Lung (tissue), 12 donors: Measurements from ENCODE around the gene RDX. TPM values are rescaled to one million over a fixed set of nuclear protein-coding genes. Genes with fewer than 3 reads are reported as not detected.

Experiments
- ATAC-seq: fragments of 200-7000 bp; cut with Tn5 transposase; one replicate; pipeline ENCODE4 v1.9.1; 2020; ENCODE audit warnings: moderate number of reproducible peaks; ENCODE audit not compliant: insufficient read depth, low FRiP score
- DNase-seq, 3 donors: peaks; one replicate each; pipeline ENCODE4 v3.0.0-alpha.2; 2013 to 2017
- H3K27ac ChIP-seq, 2 donors: one replicate each; pipeline ENCODE4 v1.5.1; 2013; ENCODE audit warnings: mild to moderate bottlenecking in 2 of 2, moderate library complexity in 2 of 2, control low read depth in 1 of 2, inconsistent platforms in 1 of 2, low read depth in 1 of 2, low read length in 1 of 2
- H3K27me3 ChIP-seq, 3 donors: one replicate each; pipeline ENCODE4 v1.5.1; 2013; ENCODE audit warnings: low read length in 2 of 3; ENCODE audit not compliant: control insufficient read depth in 3 of 3, insufficient read depth in 3 of 3
- H3K36me3 ChIP-seq, 4 donors: one replicate each; pipeline ENCODE4 v1.5.1; 2013; ENCODE audit warnings: low read length in 4 of 4, mild to moderate bottlenecking in 1 of 4, moderate library complexity in 1 of 4; ENCODE audit not compliant: control insufficient read depth in 4 of 4, insufficient read depth in 4 of 4
- H3K4me1 ChIP-seq, 5 donors: one replicate each; pipeline ENCODE4 v1.5.1; 2013; ENCODE audit warnings: low read length in 5 of 5, mild to moderate bottlenecking in 2 of 5, moderate library complexity in 1 of 5; ENCODE audit not compliant: control insufficient read depth in 5 of 5, insufficient read depth in 5 of 5
- H3K4me3 ChIP-seq: one replicate; pipeline ENCODE4 v1.5.1; 2013; ENCODE audit warnings: mild to moderate bottlenecking, control low read depth, moderate library complexity
- H3K9ac ChIP-seq, 2 donors: one replicate each; pipeline ENCODE4 v1.5.1; 2013; ENCODE audit warnings: low read length in 2 of 2, control low read depth in 1 of 2; ENCODE audit not compliant: insufficient read depth in 1 of 2
- H3K9me3 ChIP-seq, 4 donors: one replicate each; pipeline ENCODE4 v1.5.1; 2013; ENCODE audit warnings: low read length in 3 of 4, mild to moderate bottlenecking in 1 of 4, moderate library complexity in 1 of 4; ENCODE audit not compliant: control insufficient read depth in 4 of 4, insufficient read depth in 3 of 4
- CTCF ChIP-seq: IDR thresholded peaks from 2 replicates; pipeline ENCODE4 v1.5.1; 2012; ENCODE audit warnings: mild to moderate bottlenecking; ENCODE audit errors: control extremely low read depth, extremely low read depth
- WGBS, 2 donors: extraction: QIAGEN DNeasy Blood & Tissue Kit; methylation state at CpG; one replicate each; pipeline ENCODE4 v1.1.7; 2013; 5-methylcytosine and 5-hydroxymethylcytosine counted together
- polyA plus RNA-seq, 2 donors: library from polyadenylated mRNA; stranded (reverse); fragments of 200-250 nt; gene quantifications; one replicate each; pipeline ENCODE4 v1.2.1, GENCODE V29; 2013
- total RNA-seq, 2 donors: library from RNA; depleted of rRNA in 1 of 2; stranded (reverse); fragments of >200 nt in 1 of 2; gene quantifications; one replicate each; pipeline ENCODE4 v1.2.1, GENCODE V29; 2014 to 2021
- donor health status: control.
- donor health status: control.
- donor health status: Bipolar disorder and iron deficiency.
- donor health status: healthy.
- donor health status: DM: yes; HTN: yes; CAD: no.

RDX gene
- total and polyA plus RNA-seq, 4 donors, result 21.8 to 144 (median 59.2) TPM

DNA sequence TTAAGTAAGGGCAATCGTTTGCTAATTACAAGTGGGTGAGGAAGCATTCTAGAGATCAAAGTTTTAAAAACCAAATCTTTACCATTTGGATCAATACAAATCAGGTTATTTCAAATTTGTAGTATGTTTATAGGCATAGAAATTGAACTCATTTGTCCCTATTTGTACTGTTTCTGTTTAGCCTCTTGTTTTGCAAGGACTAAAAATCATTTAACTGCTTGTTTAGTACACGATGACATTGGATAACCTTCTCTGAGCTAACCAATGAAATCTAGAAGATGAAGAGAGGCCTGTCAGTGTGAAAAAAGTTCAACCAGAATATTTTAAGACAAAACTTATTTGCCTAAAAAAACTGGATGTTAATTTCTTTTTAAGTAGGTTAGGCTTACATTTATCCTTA, 163.3 kb downstream of the RDX start:
- Histone ChIP-seq H3K4me3 (no peak overlapping the region), H3K36me3 (peaks cover 0 to 6% (median under 1%) of the 10 kb centered on the region in 4 donors), H3K4me1 (peaks cover 2 to 11% (median 3%) of the 10 kb centered on the region in 5 donors), H3K9ac (no peak overlapping the region), H3K9me3 (no peaks in the 10 kb centered on the region), H3K27me3 (no peaks in the 10 kb centered on the region), H3K27ac (no peak overlapping the region)
- WGBS, 2 donors, result 79 to 88% methylated on average over 2 of the region's 2 CpGs
- no peak for DNase-seq
- TF ChIP-seq CTCF, result no peak
- ATAC-seq, result no peak

DNA sequence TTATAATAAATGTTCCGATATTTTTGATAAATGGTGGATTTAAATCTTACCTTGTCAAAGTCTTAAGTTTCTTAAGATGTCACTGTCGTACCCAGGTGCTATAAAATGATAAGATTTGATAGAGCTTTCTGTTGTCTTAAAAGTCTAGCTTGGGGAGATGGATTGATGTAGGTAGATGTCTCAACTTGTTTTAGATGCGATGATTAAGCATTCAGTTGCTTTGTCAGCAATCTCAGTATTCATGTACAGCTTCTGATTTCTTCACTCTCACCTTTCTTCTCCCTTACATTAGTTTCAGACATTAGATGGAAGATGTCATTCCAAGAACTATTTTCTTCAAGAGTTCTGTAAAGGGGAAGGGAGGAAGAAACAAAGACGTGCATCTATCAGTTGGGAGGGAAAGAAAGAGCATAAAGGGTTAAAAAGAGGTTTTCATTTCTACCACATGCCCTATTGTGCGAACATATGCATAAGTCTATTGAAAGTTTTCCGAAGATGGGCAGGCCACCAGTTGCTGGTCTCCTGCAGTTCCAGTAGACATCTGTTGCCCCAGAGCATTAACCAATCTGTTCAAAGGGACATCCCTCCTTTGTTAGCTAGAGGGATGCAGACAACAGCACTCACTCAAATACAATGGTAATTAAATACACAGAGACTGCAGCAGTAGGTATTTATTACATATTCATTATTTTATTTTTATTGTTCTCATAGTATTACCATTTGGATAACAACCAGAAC, 164.9 kb downstream of the RDX start:
- ATAC-seq (no peak), DNase-seq (no peak)
- Histone ChIP-seq H3K27me3 (no peaks in the 10 kb centered on the region), H3K9ac (no peak overlapping the region), H3K36me3 (peaks cover 0 to 2% (median under 1%) of the 10 kb centered on the region in 4 donors), H3K27ac (no peak overlapping the region), H3K9me3 (no peaks in the 10 kb centered on the region), H3K4me3 (no peak overlapping the region), H3K4me1 (peaks cover 2 to 16% (median 3%) of the 10 kb centered on the region in 5 donors)
- TF ChIP-seq CTCF, result no peak
- 80 to 92% methylated on average over 6 of the region's 6 CpGs for WGBS, 2 donors

GRCh38 chr11:110130642-110131238, 165.7 kb downstream of the RDX start:
- peaks cover 2 to 16% (median 3%) of the 10 kb centered on the region in 5 donors for H3K4me1 ChIP-seq
- no peaks in the 10 kb centered on the region for H3K27me3 ChIP-seq
- no peak overlapping the region for H3K4me3 ChIP-seq
- no peak for TF ChIP-seq CTCF
- ATAC-seq, result no peak
- peaks cover 0 to 2% (median 0%) of the 10 kb centered on the region in 4 donors for H3K36me3 ChIP-seq
- H3K27ac ChIP-seq, result no peak overlapping the region
- no peak overlapping the region for H3K9ac ChIP-seq
- no peaks in the 10 kb centered on the region for H3K9me3 ChIP-seq
- WGBS, 2 donors, result 81 to 87% methylated on average over 10 of the region's 10 CpGs
- DNase-seq, result peak; percentile 36 to 59 (median 55)
